GM04504 (cell line): ENCODE data around the gene ERCC6.

Experiments
- DNase-seq: peaks from one replicate; pipeline ENCODE4 v3.0.0-alpha.2; 2012; ENCODE audit warnings: low read depth

Gene ERCC6

DNA sequence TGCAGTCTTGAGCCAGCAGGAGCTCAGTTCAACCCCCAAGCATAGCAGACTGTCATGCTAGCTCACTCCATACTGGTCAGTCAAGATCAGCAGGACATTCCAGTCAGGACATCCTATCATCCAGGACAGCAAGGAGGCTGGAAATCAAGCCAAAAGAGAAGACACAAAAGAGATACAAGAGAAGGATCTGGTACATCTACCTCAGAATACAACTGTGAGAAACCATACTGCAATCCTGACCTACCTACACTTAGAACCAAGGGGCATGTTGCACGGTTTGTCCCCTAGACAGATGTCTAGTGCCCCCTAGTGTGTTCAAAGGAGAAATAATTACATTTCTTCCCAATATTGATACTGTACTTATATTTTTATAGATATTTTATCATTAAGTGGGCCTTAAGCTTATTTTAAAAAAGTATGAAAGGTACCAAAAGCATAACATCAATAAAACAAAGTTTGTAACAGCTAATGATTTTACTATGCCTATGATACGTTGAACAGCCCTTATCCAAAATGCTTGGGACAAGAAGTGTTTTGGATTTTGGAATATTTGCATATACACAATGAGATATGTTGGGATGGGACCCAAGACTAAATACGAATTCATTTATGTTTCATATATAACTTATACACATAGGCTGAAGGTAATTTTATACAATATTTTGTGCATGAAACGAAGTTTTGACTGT, 26.7 kb downstream of the ERCC6 start:
- no peak for DNase-seq

DNA sequence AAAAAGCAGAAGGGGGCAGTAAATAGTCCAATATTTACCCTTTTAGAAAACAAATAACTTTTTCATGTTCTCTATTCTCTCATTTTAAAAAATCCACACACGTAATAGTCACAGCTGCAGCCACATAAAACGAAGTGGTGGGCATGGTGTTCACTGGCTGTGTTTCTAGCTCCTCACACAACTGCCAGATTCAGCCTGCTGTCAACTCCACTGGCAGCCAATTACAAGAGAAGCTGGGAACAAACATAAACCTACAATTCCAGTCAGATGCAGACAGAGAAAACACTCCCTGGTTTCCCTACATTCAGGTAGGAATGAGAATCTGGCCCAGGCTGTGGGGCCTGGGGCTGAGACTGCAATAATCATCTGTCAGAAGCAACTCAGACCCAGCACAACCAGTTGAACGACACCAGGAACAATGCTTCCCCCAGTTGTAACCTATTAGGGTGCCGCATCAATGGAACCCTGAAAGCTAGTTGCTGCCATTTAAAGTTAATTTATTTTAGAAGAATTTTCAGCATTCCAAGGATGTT, 29.1 kb downstream of the ERCC6 start:
- DNase-seq, result no peak

DNA sequence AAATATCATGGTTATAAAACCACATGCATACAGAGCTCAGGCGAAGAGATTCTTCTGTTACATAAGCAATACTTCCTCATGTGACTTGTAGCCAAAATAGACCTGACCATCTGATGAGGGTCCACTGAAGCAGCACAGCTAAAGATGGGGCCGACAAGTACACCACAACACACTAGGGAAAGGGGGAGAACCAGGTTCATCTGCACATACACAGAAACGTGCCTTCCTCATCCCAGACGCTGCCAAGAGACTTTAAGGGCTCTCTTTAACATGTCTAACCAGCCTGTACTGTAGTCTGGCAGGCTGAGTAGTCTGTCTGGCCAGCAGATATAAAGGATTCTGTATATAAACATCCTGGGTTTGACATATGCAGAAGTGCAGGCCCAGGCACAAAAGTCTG, 30.3 kb downstream of the ERCC6 start:
- DNase-seq, result no peak

DNA sequence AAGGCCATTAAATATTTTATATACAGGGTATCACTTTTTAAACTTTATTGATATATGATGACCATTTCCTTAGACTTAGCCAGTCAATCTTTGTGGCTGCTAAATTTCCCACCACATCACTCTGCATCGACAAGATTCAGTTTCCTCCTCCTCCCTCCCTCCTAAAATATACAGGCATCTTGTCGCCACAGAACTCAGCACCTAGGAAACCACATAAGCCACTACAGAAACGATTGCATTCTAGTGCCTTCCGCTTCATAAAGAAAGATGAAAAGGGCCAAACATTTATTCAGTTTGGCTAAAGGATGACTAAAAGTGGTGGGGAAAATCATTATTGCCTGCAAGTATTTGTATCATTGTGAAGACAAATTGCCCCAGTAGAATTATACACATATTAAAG, 30.7 kb downstream of the ERCC6 start:
- no peak for DNase-seq

DNA sequence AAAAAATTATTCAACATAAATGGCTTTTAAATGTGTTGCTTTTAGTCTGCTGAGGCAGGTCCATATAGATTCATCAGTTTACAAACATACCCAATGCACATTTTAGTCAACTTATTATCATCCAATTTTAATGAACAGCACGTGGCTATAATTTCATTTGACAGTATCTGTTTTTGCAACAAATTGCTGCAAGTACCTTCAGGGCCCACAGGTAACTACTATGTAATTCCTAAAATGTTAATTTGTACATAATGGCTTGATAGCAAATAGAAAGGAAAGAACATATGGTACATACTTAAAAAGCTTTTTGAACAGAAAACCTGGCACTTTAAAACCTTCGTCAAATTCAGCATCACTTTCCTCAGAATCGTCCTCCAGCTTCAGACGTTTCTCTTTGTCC, 33.3 kb downstream of the ERCC6 start:
- DNase-seq, result no peak

DNA sequence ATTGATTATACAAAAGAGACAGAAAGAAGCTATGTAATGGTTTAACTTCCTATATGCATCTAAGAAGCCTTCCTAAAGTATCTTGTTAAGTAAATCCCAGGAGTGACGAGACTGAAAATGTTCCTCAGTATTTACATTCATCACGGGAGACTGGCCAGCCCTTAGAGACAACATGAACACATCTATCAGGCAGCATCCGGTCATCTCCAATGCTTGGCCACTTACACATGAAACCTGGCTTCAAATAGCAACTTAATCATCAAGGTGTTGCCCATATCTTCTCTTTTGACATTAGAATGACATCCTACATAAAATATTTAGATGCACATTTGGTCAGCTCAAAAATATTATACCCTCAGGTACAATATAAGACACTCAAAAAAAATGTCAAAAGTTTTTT, 33.8 kb downstream of the ERCC6 start:
- no peak for DNase-seq

DNA sequence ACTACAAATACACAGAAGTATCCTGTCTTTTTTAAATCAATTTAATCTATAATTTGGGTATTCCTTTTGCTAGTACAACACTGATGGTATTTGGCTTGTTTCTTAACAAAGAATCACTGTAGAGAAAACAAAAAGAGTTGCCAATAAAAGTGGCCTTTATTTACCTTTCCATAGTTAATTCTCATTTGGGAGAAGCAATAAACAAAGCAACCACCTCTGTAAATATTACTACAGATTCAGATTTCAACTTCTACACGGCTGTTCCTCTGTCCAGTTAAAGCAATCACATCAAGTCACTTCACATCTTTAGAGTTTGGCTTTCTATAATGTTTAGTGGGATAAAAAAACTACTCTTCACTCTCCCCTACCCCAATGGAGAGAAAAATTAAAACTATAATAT, 34.4 kb downstream of the ERCC6 start:
- DNase-seq, result no peak

DNA sequence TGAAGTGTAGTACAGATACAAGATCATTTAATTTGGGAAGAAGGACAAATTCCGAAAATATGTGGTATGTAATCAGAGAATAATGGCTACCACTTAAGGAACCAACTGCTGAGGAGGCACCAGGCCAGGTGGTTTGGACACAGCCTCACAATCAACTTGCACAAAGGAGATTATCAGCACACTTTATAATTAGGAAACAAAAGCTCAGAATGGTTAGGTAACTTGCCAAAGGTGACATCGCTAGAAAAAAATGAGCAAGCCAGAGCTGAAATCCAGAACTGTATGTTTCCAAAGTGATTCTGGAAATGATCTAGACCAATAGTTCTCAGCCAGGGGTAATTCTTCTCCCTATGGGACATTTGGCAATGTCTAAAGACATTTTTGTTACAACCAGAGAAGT, 36.6 kb downstream of the ERCC6 start:
- DNase-seq, result no peak

DNA sequence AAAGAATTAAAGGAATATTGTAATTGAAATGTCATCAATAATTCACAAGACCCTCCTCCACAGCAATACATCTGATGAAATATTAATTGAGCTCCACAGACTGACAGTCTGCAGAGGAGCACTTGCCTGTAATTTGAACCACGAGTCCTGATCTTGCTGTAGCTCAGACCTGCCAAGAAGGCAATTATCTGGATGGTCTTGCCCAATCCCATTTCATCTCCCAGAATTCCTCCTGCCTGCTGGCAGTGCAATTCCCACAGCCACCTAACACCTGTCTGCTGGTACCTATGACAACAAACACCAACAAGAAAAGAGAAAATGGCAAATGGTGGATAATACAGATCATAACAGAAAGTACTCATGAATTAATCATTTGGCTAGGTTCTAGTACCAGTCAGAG, 38.5 kb downstream of the ERCC6 start:
- no peak for DNase-seq

DNA sequence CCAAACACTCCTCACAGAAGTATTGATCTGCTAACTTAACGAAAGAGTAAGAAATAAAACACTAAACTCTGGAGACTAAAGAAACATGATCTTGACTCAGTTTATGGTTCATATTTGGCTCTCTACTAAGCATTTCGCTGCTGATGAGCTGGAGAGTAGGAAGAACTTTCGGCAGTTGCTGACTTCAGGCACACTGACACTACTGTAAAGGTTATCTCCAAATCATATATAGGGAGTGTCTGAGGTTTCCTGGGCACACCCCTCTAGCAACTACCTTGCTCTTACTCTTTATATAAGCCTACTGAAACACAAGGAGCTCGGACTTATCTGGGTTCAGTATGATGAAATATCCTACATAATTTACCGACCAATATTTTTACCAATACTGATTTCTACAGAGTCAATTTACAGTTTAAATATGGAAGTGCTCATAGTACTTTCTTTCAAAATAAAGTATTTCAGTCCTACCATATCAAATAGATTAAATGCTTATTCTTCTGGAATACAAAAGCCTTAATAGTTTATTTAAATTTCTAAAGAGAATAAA, 39.5 kb downstream of the ERCC6 start:
- DNase-seq, result no peak

DNA sequence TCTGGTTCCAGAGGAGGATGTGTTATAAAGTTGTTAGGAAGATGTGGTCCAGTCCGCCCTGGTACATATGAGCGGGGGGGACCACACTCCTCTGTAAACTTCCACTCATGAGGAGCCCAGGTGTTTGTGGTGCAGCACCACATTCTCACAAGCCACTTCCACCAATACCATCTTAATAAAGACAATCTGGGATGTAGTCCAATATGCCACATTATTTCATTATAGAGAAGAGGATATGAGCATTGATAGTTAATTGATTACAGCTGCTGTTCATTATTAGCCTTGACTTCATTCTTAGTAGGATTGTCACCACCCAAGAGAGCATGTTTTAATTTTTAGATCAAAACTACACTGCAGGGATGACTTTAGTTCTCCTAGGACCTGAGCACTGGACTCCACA, 40.5 kb downstream of the ERCC6 start:
- no peak for DNase-seq

DNA sequence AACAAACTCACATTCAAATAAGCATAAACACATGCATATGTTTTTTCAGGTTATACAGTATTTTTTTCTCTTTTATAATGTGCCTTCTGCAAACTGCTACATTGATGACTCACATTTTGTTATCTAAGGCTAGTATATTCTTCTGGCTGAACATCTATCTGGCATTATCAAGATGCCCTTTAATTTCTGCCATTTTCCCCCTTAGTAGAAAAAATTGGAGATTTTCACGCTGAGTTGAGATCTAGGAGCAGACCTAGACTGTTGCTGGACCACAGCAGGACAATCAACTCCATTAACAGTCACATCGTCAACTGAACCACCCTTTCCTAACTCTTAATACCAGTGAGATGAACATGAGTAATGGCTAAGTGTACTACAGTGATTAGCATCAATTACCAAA, 41.6 kb downstream of the ERCC6 start:
- DNase-seq, result no peak

DNA sequence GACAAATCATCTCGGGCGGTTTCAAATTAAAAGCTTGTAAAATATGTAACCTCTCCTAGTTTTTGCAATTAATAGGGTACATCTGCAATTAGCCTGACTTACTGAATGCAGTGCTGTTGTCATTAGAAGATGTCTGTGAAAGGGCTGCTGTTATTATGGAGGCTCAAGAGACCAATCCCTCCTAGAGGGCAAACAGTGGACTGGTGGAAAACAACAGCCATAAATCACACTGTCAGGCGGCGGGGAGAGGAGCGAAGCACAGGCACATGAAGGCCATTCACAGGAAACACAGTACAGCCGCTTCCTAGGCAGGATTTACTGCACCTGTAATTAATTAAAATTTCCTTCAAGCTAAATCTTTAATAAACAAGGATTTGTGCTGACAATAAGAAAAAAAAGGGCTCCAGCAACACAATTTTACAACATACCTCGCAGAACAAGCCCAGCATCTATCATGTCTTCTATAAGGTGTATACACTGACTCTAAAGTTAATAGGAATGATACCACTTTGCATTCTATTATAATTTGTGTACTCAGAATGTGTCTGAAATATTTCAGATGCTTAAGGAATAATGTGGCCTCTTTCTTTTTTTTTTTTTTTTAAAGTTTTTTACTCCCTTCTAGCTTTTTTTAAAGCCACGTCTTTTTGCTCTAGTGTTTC, 50.7 kb downstream of the ERCC6 start:
- DNase-seq, result no peak

DNA sequence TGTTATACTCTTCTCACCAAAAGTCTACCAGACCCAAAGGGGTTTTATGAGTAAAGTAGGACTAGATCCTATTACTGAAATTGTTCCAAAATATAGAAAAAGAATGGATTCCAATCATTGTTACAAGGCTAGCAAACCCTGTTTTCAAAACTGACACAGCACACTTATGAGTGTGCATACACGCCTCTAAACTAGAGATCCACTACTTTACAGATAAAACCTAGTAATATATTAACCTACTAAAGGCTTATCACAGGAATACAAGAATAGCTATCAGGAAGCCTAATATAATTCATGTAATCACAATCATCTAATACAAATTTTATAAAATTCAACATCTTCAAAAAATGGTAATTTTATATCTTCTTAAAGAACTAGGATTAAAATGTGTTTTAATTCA, 52.2 kb downstream of the ERCC6 start:
- DNase-seq, result no peak

DNA sequence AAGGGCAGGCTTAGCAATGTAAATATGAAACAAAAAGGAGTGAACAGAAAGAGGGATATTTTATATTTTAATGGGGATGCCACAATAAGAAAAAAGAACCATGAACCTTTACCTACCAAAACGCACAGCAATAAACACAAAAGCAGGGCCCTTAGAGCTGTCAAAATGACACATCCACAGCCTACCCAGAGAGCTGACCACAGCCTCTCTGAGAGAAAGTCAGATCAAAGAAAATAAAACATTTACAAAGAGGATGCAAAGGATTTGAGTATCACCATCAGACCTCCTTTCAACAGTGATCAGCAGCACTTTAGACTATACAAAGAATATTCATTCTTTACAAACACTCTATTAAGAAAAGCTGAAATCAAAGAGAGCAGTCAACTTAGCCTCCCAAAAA, 52.9 kb downstream of the ERCC6 start:
- no peak for DNase-seq

DNA sequence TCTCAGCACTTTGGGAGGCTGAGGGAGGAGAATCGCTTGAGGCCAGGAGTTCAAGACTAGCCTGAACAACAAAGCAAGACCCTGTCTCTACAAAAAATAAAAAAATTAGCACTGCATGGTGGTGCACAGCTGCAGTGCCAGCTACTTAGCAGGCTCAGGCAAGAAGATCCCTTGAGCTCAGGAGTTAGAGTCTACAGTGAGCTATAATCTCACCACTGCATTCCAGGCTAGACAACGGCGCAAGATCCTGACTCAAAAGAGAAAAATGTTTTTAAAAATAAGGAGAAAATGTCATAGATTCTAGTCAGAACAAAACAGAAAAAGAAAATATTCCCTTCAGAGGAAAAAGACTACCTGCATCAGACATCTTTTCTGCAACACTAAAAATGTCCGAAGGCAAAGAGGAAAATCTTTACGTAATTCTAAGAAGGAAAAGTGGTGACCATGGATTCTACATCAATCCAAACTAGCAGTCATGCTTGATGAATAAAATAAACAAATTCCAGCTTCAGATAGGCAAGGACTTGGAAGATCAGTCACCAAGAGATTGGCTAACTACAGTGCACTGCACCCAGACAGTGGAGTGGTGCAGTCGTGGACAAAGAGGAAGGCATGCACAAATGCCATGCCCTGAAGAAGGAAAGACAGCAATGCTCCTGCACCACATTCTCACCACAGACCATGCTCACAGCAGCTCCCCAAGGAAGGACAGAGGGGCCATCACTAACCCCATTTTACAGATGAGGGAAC, 54.3 kb downstream of the ERCC6 start:
- DNase-seq, result no peak

DNA sequence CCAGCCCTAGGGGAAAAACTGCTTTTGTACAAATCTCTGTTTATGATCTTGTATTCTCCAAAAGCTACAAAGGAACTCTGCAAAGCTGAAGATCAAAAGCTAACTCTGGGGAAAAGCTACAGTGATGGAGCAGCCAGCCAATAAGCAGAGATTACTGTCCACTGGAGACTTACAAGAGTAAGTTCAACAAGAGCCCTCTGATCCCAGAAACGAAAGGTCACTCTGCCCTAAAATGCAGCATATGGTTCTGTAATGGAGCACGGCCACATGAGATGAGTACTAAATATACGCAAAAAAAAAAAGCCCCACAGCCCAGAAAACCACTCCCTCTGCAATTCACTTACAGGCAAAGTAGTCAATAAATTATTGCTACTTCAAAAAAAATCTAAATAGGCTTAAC, 60.1 kb downstream of the ERCC6 start:
- no peak for DNase-seq

DNA sequence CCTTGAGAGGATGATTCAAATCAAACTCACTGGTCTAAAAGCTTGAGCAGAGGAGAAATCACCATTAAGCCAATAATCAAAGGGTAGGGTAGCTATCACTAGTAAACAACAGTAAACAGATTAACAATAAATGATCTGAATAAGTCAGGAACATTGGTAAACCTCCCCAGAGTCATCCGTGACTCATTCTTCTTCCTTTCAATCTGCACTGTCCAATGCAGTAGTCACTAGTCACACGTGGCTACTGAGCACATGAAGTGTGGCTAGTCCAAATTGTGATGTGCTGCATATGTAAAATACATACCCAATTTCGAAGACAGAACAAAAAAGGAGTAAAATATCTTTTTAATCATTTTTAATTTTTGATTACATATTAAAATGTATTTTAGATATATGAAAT, 64.0 kb downstream of the ERCC6 start:
- DNase-seq, result no peak

DNA sequence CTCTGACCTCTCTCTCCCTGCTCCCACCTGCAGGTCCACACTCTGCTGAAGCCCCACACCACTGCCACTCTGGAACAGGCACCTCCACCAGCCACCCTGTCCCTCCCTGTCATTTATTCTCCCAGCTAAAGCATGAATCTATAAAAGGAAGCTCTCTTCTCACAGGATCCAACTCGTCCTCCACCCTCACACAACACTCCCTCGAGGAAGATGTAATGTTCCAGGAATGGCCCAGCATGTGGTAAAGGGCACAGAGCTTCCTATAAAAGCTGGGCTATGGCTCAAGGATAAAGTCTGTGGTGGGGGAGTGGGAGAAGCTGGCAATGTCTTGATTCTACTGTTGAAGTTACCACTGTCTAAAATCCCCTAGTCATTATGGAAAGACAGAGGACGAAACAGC, 67.4 kb downstream of the ERCC6 start:
- no peak for DNase-seq

DNA sequence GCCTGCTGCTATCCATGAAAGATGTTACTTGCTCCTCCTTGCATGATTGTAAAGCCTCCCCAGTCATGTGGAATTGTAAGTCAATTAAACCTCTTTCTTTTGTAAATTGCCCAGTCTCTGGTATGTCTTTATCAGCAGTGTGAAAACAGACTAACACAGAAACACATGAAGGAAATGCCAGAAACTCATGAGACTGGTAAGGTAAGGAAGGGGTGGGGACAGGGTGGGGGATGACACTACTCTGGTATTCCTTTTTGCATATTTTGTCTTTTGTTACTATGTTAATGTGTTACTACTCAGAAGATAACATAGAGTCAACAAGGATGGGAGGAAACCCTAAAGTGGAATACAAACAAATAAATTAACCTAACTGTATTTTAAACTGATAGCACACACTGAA, 73.2 kb downstream of the ERCC6 start:
- DNase-seq, result no peak
